H9 (cell line): ENCODE data around the gene ZPR1. TPM values are rescaled to one million over a fixed set of nuclear protein-coding genes. Genes with fewer than 3 reads are reported as not detected.

ENCODE experiments used
- DNase-seq: peaks from one replicate; pipeline ENCODE4 v3.0.0-alpha.2; 2017
- H2AFZ ChIP-seq: one replicate; pipeline ENCODE4 v1.6.1; 2013; ENCODE audit warnings: mild to moderate bottlenecking, low read length, control low read depth, moderate library complexity
- H2AK5ac ChIP-seq: 2 replicates; pipeline ENCODE4 v1.6.1; 2013; ENCODE audit warnings: low read length, control low read depth, mixed read lengths; ENCODE audit not compliant: insufficient read length
- H2BK120ac ChIP-seq: one replicate; pipeline ENCODE4 v1.6.1; 2013; ENCODE audit warnings: low read depth, mild to moderate bottlenecking, low read length, control low read depth, inconsistent platforms; ENCODE audit not compliant: poor library complexity, severe bottlenecking
- H2BK12ac ChIP-seq: 2 replicates; pipeline ENCODE4 v1.6.1; 2013; ENCODE audit warnings: low read length, control low read depth, mixed read lengths, low read depth; ENCODE audit not compliant: insufficient read length
- H2BK15ac ChIP-seq: 2 replicates; pipeline ENCODE4 v1.6.1; 2013; ENCODE audit warnings: low read depth, low read length, control low read depth
- H2BK20ac ChIP-seq: one replicate; pipeline ENCODE4 v1.6.1; 2013; ENCODE audit warnings: low read depth, mild to moderate bottlenecking, low read length, control low read depth, inconsistent platforms; ENCODE audit not compliant: poor library complexity, severe bottlenecking
- H2BK5ac ChIP-seq: 2 replicates; pipeline ENCODE4 v1.6.1; 2013; ENCODE audit warnings: low read length, control low read depth, mixed read lengths; ENCODE audit not compliant: insufficient read length
- H3K14ac ChIP-seq: 2 replicates; pipeline ENCODE4 v1.6.1; 2013; ENCODE audit warnings: low read length, control low read depth; ENCODE audit not compliant: insufficient read depth
- H3K18ac ChIP-seq: 2 replicates; pipeline ENCODE4 v1.6.1; 2013; ENCODE audit warnings: low read depth, mild to moderate bottlenecking, mixed read lengths, low read length, control low read depth; ENCODE audit not compliant: insufficient read length
- H3K23ac ChIP-seq: 2 replicates; pipeline ENCODE4 v1.6.1; 2013; ENCODE audit warnings: low read length, control low read depth, mixed read lengths, low read depth; ENCODE audit not compliant: insufficient read length
- H3K23me2 ChIP-seq: 2 replicates; pipeline ENCODE4 v1.6.1; 2013; ENCODE audit warnings: low read depth, mild to moderate bottlenecking, mixed read lengths, low read length, control low read depth; ENCODE audit not compliant: insufficient read length, poor library complexity, severe bottlenecking
- H3K27ac ChIP-seq: 2 replicates; pipeline ENCODE4 v1.5.1; 2013; ENCODE audit warnings: low read length, control low read depth, mixed read lengths, low read depth; ENCODE audit not compliant: insufficient read length
- H3K27me3 ChIP-seq: 2 replicates; pipeline ENCODE4 v1.6.1; 2013; ENCODE audit warnings: low read length, control low read depth, inconsistent platforms; ENCODE audit not compliant: insufficient read depth
- H3K4ac ChIP-seq: 2 replicates; pipeline ENCODE4 v1.6.1; 2013; ENCODE audit warnings: low read depth, mild to moderate bottlenecking, control low read depth, inconsistent platforms, low read length, moderate library complexity
- H3K4me1 ChIP-seq: 2 replicates; pipeline ENCODE4 v1.6.1; 2013; ENCODE audit warnings: low read length, control low read depth, inconsistent platforms; ENCODE audit not compliant: insufficient read depth
- H3K4me2 ChIP-seq: 2 replicates; pipeline ENCODE4 v1.6.1; 2013; ENCODE audit warnings: low read length, control low read depth, mixed read lengths; ENCODE audit not compliant: insufficient read length, insufficient read depth
- H3K56ac ChIP-seq: 2 replicates; pipeline ENCODE4 v1.6.1; 2013; ENCODE audit warnings: low read depth, mild to moderate bottlenecking, mixed read lengths, low read length, control low read depth; ENCODE audit not compliant: insufficient read length
- H3K79me1 ChIP-seq: 2 replicates; pipeline ENCODE4 v1.6.1; 2013; ENCODE audit warnings: low read depth, mild to moderate bottlenecking, moderate library complexity, low read length, control low read depth, inconsistent platforms; ENCODE audit not compliant: insufficient read depth, poor library complexity, severe bottlenecking
- H3K79me2 ChIP-seq: 2 replicates; pipeline ENCODE4 v1.6.1; 2013; ENCODE audit warnings: low read length, control low read depth, inconsistent platforms; ENCODE audit not compliant: insufficient read depth
- H3K9ac ChIP-seq: 2 replicates; pipeline ENCODE4 v1.6.1; 2013; ENCODE audit warnings: low read length, control low read depth, mixed read lengths; ENCODE audit not compliant: insufficient read length; ENCODE audit errors: extremely low read depth
- H3K9me3 ChIP-seq: one replicate; pipeline ENCODE4 v1.6.1; 2013; ENCODE audit warnings: low read depth, low read length, inconsistent platforms; ENCODE audit not compliant: control insufficient read depth
- H3T11ph ChIP-seq: one replicate; pipeline ENCODE4 v1.6.1; 2013; ENCODE audit warnings: mild to moderate bottlenecking, low read length, control low read depth, inconsistent platforms
- H4K20me1 ChIP-seq: one replicate; pipeline ENCODE4 v1.6.1; 2013; ENCODE audit not compliant: control insufficient read depth, insufficient read length, insufficient read depth
- H4K5ac ChIP-seq: 2 replicates; pipeline ENCODE4 v1.6.1; 2013; ENCODE audit warnings: low read depth, mild to moderate bottlenecking, mixed read lengths, low read length, control low read depth; ENCODE audit not compliant: insufficient read length
- H4K8ac ChIP-seq: replicated peaks from 2 replicates; pipeline ENCODE4 v1.6.1; 2013; ENCODE audit warnings: low read length, control low read depth, mixed read lengths, low read depth; ENCODE audit not compliant: insufficient read length
- H4K91ac ChIP-seq: 2 replicates; pipeline ENCODE4 v1.6.1; 2013; ENCODE audit warnings: low read depth, mild to moderate bottlenecking, moderate library complexity, mixed read lengths, low read length, control low read depth; ENCODE audit not compliant: insufficient read length
- H3K27ac Mint-ChIP-seq, 3 experiments: 2 replicates in 2 of 3; 3 replicates in 1 of 3; pipeline ENCODE4 v1.8.0; 2020 to 2021; ENCODE audit warnings: mixed read lengths in 3 of 3, mild to moderate bottlenecking in 1 of 3, moderate library complexity in 1 of 3
- H3K27me3 Mint-ChIP-seq: 2 replicates; pipeline ENCODE4 v1.8.0; 2021; ENCODE audit warnings: low read depth, mild to moderate bottlenecking, moderate library complexity, mixed read lengths
- H3K36me3 Mint-ChIP-seq, 3 experiments: 2 replicates in 2 of 3; 3 replicates in 1 of 3; pipeline ENCODE4 v1.8.0; 2020 to 2021; ENCODE audit warnings: low read depth in 3 of 3, mixed read lengths in 3 of 3; ENCODE audit not compliant: insufficient read depth in 1 of 3
- H3K4me1 Mint-ChIP-seq, 2 experiments: 2 replicates each; pipeline ENCODE4 v1.8.0; 2020; ENCODE audit warnings: mixed read lengths in 2 of 2
- H3K4me3 Mint-ChIP-seq, 2 experiments: 2 replicates in 1 of 2; 3 replicates in 1 of 2; pipeline ENCODE4 v1.8.0; 2020 to 2021; ENCODE audit warnings: mild to moderate bottlenecking in 2 of 2, mixed read lengths in 2 of 2, moderate library complexity in 1 of 2
- H3K9me3 Mint-ChIP-seq, 2 experiments: 2 replicates in 1 of 2; 3 replicates in 1 of 2; pipeline ENCODE4 v1.8.0; 2020; ENCODE audit warnings: mild to moderate bottlenecking in 2 of 2, mixed read lengths in 2 of 2, moderate library complexity in 1 of 2
- WGBS: extraction: QIAGEN DNeasy Blood & Tissue Kit; methylation state at CpG from one replicate; pipeline ENCODE4 v1.1.7; 2013; ENCODE audit warnings: missing lambda C conversion rate, low lambda C conversion rate, mixed read lengths; ENCODE audit not compliant: insufficient read length; ENCODE audit errors: extremely low coverage; 5-methylcytosine and 5-hydroxymethylcytosine counted together
- total RNA-seq: library from RNA; stranded (reverse); gene quantifications from 2 replicates; pipeline ENCODE4 v1.2.1, GENCODE V29; 2021
- TF ChIP-seq, protein P1 (sequence below): fragments of 200-600 bp; sonication (generic); conservative IDR thresholded peaks from 3 replicates; pipeline ENCODE4 v1.8.0; 2021; ENCODE audit warnings: antibody characterized with exemption, mild to moderate bottlenecking

The ZPR1 gene
- total RNA-seq, 1 experiment from 2014 or later: 82.0 TPM

DNA sequence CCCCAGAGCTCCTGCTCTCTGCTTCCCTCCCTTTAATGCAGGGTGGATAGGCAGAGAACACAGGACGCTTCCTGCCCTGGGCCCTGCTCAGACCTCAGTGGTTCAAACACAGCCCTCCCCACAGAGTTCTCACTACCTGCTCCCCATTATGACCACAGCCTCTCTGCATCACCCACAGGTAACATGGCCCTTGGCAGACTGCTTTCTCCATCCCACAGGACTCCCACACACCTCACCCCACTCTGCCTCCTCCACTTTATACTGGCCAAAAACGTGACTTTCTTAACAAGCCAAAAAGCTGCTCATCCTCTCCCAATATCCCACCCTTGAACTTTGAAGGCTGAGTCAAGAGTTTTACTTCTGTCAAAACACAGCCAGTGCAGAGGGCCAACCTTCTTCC lies 48.8 kb downstream of the ZPR1 start:
- Mint-ChIP-seq H3K9me3 (no peaks in the 10 kb centered on the region), H3K36me3 (no peaks in the 10 kb centered on the region), H3K4me3 (no peak overlapping the region; a peak in 1 of 5 replicates), H3K27ac (0 out of 7 replicates have a peak overlapping the region, but pooled peaks of 1 of the 3 experiments have one; percentile 15), H3K4me1 (peaks cover 11 to 24% of the 10 kb centered on the region in 2 experiments), H3K27me3 (no peaks in the 10 kb centered on the region)
- H4K8ac ChIP-seq: no peak overlapping the region
- H4K20me1 ChIP-seq: no peaks in the 10 kb centered on the region
- no peak overlapping the region for H3K4me2 ChIP-seq
- H3K9ac ChIP-seq: no peak overlapping the region
- H2AFZ ChIP-seq: no peak overlapping the region
- TF ChIP-seq, protein P1, sequence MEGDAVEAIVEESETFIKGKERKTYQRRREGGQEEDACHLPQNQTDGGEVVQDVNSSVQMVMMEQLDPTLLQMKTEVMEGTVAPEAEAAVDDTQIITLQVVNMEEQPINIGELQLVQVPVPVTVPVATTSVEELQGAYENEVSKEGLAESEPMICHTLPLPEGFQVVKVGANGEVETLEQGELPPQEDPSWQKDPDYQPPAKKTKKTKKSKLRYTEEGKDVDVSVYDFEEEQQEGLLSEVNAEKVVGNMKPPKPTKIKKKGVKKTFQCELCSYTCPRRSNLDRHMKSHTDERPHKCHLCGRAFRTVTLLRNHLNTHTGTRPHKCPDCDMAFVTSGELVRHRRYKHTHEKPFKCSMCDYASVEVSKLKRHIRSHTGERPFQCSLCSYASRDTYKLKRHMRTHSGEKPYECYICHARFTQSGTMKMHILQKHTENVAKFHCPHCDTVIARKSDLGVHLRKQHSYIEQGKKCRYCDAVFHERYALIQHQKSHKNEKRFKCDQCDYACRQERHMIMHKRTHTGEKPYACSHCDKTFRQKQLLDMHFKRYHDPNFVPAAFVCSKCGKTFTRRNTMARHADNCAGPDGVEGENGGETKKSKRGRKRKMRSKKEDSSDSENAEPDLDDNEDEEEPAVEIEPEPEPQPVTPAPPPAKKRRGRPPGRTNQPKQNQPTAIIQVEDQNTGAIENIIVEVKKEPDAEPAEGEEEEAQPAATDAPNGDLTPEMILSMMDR: no peak
- H2BK20ac ChIP-seq: no peak overlapping the region
- DNase-seq: no peak
- no peaks in the 10 kb centered on the region for H3K79me1 ChIP-seq
- no peak overlapping the region for H2BK12ac ChIP-seq
- H3K79me2 ChIP-seq: no peaks in the 10 kb centered on the region
- no peak overlapping the region for H2BK5ac ChIP-seq
- no peak overlapping the region for H3K27ac ChIP-seq
- H2BK120ac ChIP-seq: no peak overlapping the region
- H4K5ac ChIP-seq: no peak overlapping the region
- no peaks in the 10 kb centered on the region for H3K9me3 ChIP-seq
- no peak overlapping the region for H4K91ac ChIP-seq
- no peak overlapping the region for H2BK15ac ChIP-seq
- no peak overlapping the region for H3K4ac ChIP-seq
- no peak overlapping the region for H3K23ac ChIP-seq
- H3K27me3 ChIP-seq: no peaks in the 10 kb centered on the region
- H2AK5ac ChIP-seq: no peak overlapping the region
- H3K18ac ChIP-seq: no peak overlapping the region
- no peak overlapping the region for H3K56ac ChIP-seq
- H3K14ac ChIP-seq: no peak overlapping the region; the same call in 1 of the 2 replicates
- no peaks in the 10 kb centered on the region for H3K23me2 ChIP-seq
- peaks cover 5% of the 10 kb centered on the region; the same call in 1 of the 2 replicates for H3K4me1 ChIP-seq
- WGBS: no CpG with 5 or more reads among the region's 2 CpGs
- no peak overlapping the region for H3T11ph ChIP-seq
